Fibroblast of pulmonary artery (primary cell): ENCODE measurements around the gene CCT5.
"Not testable (repeated sequence)": the region's sequence is repeated elsewhere in the genome, so short reads cannot be mapped to it uniquely, and the experiment has no call there.

Experiments used
- DNase-seq: peaks from one replicate; pipeline ENCODE4 v3.0.0-alpha.2; 2010; ENCODE audit warnings: low read depth
- H3K4me3 ChIP-seq: replicated peaks from 2 replicates; pipeline ENCODE4 v1.5.1; 2011; ENCODE audit warnings: low read depth, mild to moderate bottlenecking, control low read depth, low read length, moderate library complexity
- CTCF ChIP-seq: IDR thresholded peaks from 2 replicates; pipeline ENCODE4 v1.5.1; 2011; ENCODE audit warnings: mild to moderate bottlenecking, control low read depth, low read length, inconsistent platforms; ENCODE audit errors: missing control alignments

The CCT5 gene

GRCh38 chr5:10279925-10280720, 30.0 kb downstream of the CCT5 start:
- no peak overlapping the region for H3K4me3 ChIP-seq
- TF ChIP-seq CTCF: no peak
- DNase-seq: no peak

GRCh38 chr5:10283927-10284635, 34.0 kb downstream of the CCT5 start:
- peak; percentile 83 for DNase-seq
- peak; percentile 93 for TF ChIP-seq CTCF
- no peak overlapping the region for H3K4me3 ChIP-seq

- DNase-seq: peak; percentile 23
- not testable (repeated sequence) for H3K4me3 ChIP-seq
Observed at GRCh38 chr5:10285362-10285761, 35.3 kb downstream of the CCT5 start.

- no peak overlapping the region for H3K4me3 ChIP-seq
- no peak for TF ChIP-seq CTCF
- DNase-seq: no peak
Observed at GRCh38 chr5:10286162-10286861, 36.2 kb downstream of the CCT5 start.

- no peak overlapping the region for H3K4me3 ChIP-seq
- no peak for DNase-seq
- no peak for TF ChIP-seq CTCF
Observed at GRCh38 chr5:10286862-10287227, 36.8 kb downstream of the CCT5 start.

GRCh38 chr5:10288592-10289219, 38.6 kb downstream of the CCT5 start:
- H3K4me3 ChIP-seq: no peak overlapping the region
- DNase-seq: no peak
- TF ChIP-seq CTCF: no peak

- H3K4me3 ChIP-seq: no peak overlapping the region
- TF ChIP-seq CTCF: no peak
- DNase-seq: no peak
Observed at GRCh38 chr5:10289353-10289752, 39.3 kb downstream of the CCT5 start.
